HG02623 (cell line): ENCODE results near the gene TTBK1.

Source experiments
- ATAC-seq: cut with Tn5 transposase; IDR thresholded peaks from one replicate; pipeline ENCODE4 v1.9.1; 2021; ENCODE audit warnings: moderate library complexity; ENCODE audit not compliant: unreplicated experiment

TTBK1 gene

DNA sequence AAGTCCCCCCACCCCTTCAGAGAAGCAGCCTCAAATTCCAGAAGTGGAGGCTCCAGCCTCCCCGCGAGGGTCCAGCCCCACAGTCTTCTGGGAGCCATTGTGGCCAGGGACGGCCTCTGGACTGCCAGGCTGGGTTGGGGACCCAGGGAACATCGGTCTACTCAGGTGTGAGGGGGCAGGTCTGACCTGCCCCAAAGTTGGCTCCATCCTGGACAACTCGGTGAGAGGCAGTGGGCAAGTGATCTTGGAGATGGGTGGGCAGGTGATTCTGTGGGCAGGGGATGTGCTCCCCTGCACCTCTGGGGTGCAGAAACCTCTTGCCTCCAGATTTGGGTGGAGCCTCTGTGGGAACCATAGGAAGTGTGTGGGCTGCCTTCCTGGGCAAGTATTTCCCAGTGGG lies 42.6 kb downstream of the TTBK1 start:
- no peak for ATAC-seq

DNA sequence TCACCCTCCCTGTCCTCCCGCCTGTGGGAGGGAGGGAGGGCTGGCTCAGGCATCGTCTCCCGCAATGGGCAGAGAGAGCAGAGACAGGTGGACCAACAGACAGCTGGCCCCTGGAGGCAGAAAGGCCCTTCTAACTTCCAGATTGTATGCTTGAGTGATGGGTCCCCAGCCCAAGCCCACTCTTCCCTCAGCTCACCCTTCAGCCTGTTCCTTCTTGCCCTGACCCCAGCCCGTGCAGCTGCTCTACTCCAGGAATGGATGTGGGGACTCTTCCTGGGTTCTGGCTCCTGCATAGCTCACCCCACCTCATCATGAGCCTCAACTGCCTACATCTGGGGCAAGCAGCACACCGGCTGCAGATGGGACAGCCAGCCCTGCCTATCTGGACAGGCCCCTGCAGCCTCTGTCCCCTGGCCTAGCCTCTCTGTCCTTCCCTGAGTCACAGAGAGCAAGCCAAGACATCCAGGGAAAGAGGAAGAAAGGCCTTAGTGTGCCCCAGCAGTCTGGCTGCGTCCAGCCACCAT lies 43.2 kb downstream of the TTBK1 start:
- no peak for ATAC-seq

DNA sequence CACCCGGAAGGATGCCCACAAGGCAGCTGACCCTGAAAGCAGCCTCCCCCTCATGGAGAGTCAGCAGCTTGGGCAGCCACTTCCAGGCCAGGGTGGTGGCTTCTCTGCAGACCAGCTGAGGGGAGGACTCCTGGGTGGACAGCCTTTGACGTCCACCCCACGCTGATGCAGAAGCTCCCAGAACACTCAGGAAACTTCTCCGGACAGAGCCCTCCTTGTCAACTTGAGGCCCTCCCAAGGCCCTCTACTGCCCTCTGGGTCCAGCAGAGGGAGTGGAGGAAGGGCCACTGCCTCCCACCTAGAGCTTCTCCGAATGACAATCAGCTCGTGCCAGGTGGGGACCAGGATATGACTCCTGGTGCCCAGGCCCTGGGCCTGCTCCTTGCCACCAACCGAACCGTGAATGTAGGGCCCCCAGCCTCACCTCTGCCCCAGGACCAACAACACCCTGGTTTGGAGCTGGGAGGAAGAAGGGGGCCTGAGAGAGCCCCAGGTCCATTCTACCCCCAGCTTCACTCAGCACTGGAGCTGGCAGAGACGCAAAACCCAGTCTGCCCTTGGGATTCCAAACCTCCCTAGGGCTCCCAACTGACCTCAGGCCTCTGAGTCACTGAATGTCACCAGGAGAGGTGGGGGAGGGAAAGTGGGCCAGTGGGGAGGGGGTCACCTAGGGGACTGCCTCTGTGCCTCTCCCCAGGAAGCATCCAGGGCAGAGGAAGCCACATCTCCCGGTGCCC lies 43.9 kb downstream of the TTBK1 start:
- no peak for ATAC-seq

DNA sequence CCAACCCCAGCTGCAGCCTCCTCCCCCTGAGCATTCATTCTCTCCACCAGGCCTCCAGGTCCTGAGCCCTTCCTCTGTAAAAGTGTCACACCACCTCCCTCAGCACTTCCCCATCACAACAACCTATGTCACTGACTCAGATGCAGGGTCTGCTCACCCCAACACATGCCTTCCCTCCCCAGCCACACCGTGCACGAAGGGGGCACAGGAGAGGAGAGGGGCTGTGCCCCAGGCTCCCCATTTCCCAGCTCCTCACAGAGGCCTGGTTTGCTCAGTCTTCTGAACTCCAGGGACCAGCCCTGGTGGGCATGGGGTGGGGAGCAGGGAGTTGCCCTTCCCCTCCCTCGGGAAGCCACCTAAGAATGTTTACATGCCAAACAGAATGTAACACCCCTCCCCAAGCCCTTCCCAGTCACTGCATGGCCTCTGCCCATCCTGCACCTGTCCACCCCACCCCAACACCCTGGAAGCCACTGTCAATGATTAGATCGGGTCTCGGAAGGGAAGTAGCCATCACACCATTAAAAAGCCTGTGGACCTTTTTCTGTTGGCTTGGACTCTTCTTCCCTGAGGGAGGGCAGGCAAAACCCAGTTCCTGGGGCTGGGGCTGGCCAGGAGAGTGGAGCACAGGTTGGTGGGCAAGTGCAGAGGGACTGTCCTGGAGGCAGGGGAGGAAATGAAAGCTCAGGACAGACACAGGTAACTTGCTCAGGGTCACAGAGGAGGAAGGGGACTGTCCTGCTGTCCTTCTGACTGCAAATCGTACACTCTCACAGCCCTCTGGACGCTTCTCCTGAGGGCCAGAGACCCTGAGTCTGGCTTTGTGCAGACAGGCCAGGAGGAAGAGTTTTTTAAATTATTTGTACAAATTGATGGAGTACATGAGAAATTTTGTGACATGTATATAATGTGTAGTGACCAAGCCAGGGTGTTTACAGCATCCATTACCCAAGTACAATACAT lies 44.7 kb downstream of the TTBK1 start:
- no peak for ATAC-seq

DNA sequence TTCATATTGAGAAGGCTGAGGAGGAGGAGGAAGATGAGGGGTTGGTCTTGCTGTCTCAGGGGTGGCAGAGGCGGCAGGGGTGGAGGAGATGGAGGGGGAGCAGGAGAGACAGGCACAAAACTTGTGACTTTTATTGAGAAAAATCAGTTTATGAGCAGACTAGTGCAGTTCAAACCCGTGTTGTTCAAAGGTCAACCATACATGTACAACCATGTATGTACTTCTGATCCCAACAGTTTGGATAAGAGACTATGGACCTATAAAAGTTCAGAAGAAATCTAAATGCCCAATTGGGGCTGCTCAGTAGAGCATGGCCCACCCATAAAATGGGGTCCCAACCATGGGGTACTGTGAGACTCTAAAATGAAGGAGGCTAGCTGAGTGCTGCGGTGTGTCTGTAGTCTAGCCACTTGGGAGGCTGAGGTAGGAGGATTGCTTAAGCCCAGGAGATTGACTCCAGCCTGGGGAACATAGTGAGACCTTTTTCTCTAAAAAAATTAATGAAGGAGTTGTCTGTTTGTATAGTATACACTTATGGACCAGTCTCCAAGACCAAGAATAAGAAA lies 47.1 kb downstream of the TTBK1 start:
- ATAC-seq, result no peak

DNA sequence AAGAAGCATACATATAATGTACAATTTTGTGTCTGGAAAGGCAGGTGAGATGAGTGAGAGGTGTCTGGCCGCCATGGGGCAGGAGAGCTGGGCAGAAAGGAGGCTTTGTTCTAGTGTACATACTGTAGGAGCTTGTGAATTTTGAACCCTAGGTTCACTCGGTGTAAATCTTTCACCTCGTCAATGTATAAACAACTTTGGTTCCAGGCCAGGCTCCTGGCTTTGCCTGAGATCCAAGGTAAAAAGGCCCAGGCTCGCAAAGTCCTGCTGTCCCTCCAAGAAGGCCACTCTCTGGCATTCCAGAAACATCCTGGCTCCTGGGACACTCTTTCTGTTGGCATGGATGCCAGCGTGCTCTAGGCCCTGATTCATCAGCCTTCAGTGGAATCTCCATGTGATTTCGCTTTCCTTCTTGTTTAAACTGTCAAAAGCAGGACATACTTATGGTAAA lies 47.6 kb downstream of the TTBK1 start:
- no peak for ATAC-seq

DNA sequence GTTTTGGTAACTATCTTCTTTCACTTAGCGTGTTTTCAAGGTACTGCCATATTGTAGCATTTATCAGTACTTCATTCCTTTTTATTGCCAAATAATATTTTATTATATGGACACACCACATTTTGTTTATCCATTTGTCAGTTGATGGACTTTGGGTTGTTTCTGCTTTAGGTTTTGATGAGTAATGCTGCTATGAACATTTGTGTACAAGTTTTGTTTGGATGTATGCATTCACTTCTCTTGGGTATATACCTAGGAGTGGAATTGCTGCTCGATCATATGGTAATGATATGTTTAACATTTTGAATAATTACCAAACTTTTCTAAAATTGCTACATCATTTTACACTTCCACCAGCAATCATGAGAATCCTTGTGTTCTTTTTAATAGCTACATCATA lies 48.4 kb downstream of the TTBK1 start:
- ATAC-seq, result no peak

DNA sequence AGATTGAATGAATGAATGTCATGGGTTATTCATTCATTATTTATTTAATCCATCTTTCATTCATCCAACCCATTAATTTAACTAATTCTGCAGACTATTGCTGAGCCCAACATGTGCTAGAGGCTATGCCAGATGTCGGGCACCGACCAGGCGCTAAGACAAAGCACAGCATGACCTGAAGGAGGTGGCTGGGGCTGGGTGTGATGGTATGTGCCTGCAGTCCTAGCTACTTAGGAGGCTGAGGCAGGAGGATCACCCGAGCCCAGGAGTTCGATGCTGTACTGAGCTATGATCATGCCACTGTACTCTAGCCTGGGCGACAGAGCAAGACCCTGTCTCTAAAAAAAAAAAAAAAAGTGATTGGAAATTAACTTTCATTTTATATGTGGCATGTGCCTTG lies 49.1 kb downstream of the TTBK1 start:
- ATAC-seq, result no peak

DNA sequence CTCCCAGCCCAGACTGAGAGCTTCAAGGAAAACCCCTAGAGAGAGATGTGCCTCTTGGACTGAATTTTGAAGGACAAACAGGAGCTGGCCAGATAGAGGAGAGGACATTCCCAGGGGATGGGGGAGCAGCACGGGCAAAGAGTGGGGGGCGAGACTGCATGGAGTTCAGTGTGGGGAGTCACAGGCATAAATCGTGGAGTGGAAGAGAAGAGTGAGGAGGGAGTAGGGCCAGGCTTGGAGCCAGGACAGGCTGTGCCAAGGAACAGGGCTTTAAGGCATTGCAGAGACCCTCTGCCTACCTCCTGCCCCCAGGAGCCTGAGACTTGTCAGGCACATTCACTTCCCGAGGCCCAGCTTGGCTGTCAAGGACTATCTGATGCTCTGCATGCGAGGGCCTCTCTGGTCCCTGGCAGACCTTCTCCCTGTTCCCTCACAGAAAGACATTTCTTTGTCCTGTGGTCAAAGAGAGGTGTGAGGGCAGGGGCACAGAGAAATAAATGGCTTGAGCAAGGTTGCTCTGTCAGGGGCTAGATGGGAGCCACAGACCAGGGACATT lies 49.6 kb downstream of the TTBK1 start:
- no peak for ATAC-seq

DNA sequence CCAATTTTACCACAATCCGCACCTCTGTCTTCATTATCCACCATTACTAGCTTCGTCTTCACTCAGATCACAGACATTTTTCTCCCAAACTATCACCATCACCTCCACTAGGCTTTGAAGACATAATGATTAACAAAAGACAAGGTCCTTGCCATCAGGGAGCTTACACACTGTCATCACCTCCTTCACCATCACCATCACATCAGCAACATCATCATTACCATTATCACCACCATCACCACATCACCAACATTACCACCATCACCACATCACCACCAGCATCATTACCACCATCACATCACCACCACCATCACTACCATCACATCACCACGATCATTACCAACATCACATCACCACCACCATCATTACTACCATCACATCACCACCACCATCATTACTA lies 50.4 kb downstream of the TTBK1 start:
- ATAC-seq, result no peak

DNA sequence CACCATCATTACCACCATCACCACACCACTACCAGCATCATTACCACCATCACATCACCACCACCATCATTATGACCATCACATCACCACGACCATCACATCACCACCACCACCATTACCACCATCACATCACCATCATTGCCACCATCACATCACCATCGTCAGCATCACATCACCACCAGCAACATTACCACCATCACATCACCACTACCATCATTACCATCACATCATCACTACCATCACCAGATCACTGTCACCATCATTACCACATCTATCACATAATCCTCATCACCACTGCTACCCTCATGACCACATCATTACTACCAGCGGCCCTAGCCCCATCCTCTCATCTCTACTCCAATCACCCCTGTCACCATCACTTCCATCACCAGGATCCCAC lies 51.3 kb downstream of the TTBK1 start:
- ATAC-seq, result no peak

DNA sequence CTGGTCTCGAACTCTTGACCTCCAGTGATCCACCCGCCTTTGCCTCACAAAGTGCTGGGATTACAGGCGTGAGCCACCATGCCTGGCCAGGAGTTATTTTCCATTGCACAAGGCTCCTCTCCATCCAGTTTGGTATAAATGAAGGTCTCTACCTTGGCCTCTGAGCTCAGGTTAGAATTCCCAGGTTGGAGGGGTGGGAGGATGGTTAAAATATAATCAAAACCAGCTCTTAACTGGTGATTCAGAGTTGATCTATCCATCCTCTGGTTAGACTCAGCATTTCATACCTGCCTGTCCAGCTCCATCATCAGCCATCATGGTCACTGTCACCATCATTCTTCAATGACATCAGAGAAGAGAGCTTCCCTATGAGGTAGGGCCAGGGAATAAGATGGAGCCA lies 52.2 kb downstream of the TTBK1 start:
- ATAC-seq, result no peak

DNA sequence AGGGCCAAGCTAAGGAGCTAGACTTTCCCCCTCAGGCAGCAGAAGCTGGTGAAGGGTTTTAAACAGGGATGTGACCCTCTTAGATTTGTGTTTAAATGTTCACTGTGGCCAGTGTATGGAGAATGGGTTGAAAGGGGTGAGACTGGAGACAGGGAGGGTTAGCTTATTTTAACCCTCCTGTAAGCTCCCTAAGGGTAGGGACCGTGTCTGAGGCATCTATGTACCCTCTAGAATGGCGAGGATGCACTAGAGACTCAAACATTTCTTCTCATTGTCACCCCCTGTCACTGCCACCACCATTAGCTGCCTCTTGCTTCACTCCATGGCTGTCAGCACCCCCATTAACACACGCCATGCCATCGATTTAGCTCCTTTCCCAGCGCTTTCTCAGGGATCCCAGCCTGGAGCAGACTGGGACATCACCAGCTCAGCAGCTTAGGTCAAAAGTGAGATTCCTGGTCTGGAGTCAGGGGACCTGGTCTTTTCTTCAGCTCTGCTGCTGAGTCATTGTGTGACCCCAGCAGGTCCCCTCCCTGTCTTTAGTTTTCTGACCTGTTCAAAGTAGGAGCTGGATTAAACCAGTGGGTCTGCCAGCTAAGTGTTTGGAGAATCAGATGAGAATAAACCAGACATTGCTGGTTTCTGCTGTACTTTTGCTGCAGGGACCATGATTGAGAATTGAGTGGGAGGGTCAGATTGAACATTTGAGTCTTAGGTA lies 53.7 kb downstream of the TTBK1 start:
- no peak for ATAC-seq

DNA sequence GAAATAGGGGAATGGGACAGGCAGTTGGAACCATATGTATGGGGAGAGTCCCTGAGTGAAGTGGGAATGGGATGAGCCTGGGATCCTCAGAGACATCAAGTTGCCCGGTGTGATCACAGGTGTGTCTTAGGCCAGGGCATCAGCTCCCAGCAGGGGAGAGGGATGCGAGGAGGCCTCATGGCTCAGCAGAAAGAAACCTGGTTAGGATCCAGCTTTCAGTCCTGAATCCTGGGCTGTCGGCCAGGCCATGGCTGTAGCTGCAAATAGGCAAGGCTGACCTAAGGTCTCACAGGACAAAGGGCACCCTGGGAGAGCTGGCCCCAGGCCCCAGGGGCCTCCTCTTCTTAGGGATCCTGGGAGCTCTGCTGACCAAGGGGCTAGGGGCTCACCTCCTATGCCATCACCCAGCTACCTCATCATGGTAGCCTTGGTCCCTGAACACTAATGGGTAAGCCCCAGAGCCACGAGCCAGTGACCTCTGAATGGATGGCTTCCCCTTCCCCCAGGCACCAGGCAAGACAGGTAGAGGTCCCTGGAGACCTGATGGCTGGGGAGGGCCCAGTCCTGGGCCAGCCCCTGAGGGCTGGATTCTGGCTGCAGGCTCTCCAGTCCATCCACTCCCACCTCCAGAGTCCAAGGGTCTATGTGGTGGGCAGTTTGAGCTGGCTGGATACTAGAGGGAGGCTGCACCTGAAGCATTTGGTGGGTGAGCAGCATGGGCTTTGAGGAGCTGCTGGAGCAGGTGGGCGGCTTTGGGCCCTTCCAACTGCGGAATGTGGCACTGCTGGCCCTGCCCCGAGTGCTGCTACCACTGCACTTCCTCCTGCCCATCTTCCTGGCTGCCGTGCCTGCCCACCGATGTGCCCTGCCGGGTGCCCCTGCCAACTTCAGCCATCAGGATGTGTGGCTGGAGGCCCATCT lies 54.6 kb downstream of the TTBK1 start, which contains the start of gene SLC22A7:
TSS of gene SLC22A7 (plus strand) at position 617 of the 921 bp plus-strand sequence. CDS start at position 716, 99 bp downstream.
- no peak for ATAC-seq

DNA sequence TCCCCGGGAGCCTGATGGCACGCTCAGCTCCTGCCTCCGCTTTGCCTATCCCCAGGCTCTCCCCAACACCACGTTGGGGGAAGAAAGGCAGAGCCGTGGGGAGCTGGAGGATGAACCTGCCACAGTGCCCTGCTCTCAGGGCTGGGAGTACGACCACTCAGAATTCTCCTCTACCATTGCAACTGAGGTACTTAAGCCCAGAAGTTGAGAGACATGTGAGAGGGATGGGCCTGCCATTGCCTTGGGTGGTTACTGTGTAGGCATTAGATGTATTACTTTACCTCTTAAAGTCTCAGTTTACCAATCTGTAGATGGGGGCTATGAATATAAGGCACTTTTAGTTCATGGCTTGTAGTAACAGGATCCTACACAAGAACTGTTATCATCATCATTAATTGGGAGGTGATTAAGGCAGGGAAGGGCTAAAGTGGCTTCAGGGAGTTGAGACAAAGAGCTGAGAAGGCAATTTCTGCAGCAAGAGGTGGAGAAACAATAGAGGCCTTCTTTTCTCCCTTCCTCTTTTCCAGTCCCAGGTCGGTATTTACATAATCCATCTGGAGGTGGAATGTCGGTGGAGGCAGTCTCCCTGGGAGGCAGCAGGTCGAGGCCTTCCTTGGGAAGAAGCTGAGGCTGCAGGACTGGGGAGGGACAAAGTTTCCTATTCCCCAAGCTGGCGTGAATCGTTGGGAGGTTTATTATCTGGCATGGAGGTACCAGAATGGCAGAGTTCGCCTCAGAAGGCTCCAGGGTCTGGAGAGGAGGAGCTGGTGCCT lies 55.5 kb downstream of the TTBK1 start:
- ATAC-seq, result no peak

DNA sequence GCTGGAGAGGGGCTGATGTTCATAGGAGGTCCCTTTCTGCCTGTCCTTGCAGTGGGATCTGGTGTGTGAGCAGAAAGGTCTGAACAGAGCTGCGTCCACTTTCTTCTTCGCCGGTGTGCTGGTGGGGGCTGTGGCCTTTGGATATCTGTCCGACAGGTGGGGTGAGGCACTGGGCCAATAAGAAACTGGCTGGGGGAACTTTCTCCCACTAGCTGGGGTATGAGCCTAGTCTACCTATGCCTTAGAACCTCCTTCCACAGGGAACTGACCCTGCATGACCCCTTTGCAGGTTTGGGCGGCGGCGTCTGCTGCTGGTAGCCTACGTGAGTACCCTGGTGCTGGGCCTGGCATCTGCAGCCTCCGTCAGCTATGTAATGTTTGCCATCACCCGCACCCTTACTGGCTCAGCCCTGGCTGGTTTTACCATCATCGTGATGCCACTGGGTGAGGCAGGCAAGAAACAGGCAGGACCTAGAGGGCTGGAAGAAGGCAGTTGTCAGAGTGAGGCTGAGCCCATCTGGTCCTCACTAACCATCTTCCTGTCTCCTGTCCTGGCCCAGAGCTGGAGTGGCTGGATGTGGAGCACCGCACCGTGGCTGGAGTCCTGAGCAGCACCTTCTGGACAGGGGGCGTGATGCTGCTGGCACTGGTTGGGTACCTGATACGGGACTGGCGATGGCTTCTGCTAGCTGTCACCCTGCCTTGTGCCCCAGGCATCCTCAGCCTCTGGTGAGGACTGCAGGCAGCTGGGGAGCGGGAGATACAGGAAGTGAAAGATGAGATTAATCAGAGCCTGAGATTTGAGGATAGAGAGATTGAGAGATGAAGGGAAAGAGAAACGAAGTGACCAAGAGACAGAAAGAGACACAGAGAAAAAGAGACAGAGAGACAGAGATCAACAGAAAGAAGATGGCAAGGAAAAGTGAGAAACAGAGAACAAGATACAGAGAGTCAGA lies 56.3 kb downstream of the TTBK1 start:
- no peak for ATAC-seq

DNA sequence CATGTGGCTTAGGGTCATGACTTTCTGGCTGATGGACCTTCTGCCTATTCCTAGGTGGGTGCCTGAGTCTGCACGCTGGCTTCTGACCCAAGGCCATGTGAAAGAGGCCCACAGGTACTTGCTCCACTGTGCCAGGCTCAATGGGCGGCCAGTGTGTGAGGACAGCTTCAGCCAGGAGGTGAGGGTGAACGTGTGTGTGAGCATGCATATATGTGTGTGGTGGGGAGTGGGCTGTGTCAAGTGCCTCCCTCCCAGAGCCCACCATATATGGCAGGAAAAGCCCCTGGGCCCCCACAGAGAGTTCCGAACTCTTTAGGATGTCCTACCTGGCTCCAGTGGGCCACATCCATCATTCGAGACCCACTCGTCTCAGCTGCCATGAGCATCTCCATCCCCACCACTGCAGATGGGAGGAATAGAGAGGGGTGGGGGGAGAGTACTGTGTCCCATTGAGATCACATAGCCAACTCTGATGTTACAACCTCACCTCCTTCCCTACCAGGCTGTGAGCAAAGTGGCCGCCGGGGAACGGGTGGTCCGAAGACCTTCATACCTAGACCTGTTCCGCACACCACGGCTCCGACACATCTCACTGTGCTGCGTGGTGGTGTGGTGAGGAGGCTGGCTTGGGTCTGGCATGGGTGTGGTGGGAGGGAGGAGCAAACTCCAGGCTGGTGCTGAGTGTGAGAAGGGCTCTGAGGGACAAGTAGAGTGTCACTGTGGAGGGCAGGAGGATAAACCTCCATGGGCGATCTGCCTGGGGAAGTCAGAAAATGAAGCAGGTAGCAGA lies 58.0 kb downstream of the TTBK1 start:
- ATAC-seq, result no peak
